H1 (cell line): ENCODE results near the gene RCOR2. TPM values are rescaled to one million over a fixed set of nuclear protein-coding genes. Genes with fewer than 3 reads are reported as not detected.

Experiments used
- CTCF ChIA-PET: fragments of 300-600 bp; sonication (Branson Sonifier 250); formaldehyde crosslinking; loops from one replicate; lab custom pipeline; 2021; ENCODE audit not compliant: partially characterized antibody; lab: Charles Lee
- POLR2A ChIA-PET: fragments of 300-600 bp; sonication (Branson Sonifier 250); formaldehyde crosslinking; loops from one replicate; lab custom pipeline; 2021; ENCODE audit warnings: inconsistent platforms; ENCODE audit not compliant: partially characterized antibody; lab: Charles Lee
- DNase-seq, 2 experiments: peaks; one replicate each; pipeline versions ENCODE4 v3.0.0 to v3.0.0-alpha.2; 2010 to 2022; ENCODE audit warnings: low spot score in 2 of 2, low read depth in 1 of 2, mixed read lengths in 1 of 2
- FAIRE-seq: peaks from 2 replicates; lab custom pipeline; 2011; peaks lifted over from hg19 to GRCh38; lab: Jason Lieb, UNC
- H2AFZ ChIP-seq: 2 replicates; pipeline ENCODE4 v1.8.1; 2012; ENCODE audit warnings: low read length, inconsistent platforms
- H2AK5ac ChIP-seq: 2 replicates; pipeline ENCODE4 v1.6.1; 2013; ENCODE audit warnings: low read depth, low read length
- H2BK120ac ChIP-seq: replicated peaks from 2 replicates; pipeline ENCODE3; 2013; ENCODE audit warnings: low read depth, low read length, inconsistent platforms
- H2BK12ac ChIP-seq: 2 replicates; pipeline ENCODE4 v1.6.1; 2013; ENCODE audit warnings: low read depth, low read length
- H2BK15ac ChIP-seq: 2 replicates; pipeline ENCODE4 v1.6.1; 2013; ENCODE audit warnings: low read length
- H2BK20ac ChIP-seq: 2 replicates; pipeline ENCODE4 v1.6.1; 2013; ENCODE audit warnings: low read length
- H2BK5ac ChIP-seq: 2 replicates; pipeline ENCODE4 v1.6.1; 2013; ENCODE audit warnings: low read depth, low read length
- H3K14ac ChIP-seq: 2 replicates; pipeline ENCODE4 v1.6.1; 2013; ENCODE audit warnings: inconsistent platforms; ENCODE audit not compliant: insufficient read length
- H3K18ac ChIP-seq: 2 replicates; pipeline ENCODE4 v1.6.1; 2013; ENCODE audit warnings: low read length; ENCODE audit errors: extremely low read depth
- H3K23ac ChIP-seq: 2 replicates; pipeline ENCODE4 v1.6.1; 2013; ENCODE audit warnings: inconsistent platforms; ENCODE audit not compliant: insufficient read length
- H3K23me2 ChIP-seq: 2 replicates; pipeline ENCODE4 v1.6.1; 2013; ENCODE audit warnings: low read depth, low read length
- H3K27ac ChIP-seq: 2 replicates; pipeline ENCODE4 v1.6.1; 2011; ENCODE audit warnings: low read depth, low read length, inconsistent platforms
- H3K27me3 ChIP-seq, 4 experiments: replicated peaks in 1 of 4; 1 replicate in 1 of 4; 2 replicates in 3 of 4; pipeline versions ENCODE4 v1.6.1 to v1.8.1; 2011 to 2013; ENCODE audit warnings: low read length in 3 of 4, mild to moderate bottlenecking in 3 of 4, inconsistent platforms in 2 of 4, mixed read lengths in 2 of 4, moderate library complexity in 1 of 4; ENCODE audit not compliant: control insufficient read depth in 3 of 4, insufficient read depth in 3 of 4; ENCODE audit errors: extremely low read depth in 1 of 4
- H3K36me3 ChIP-seq, 4 experiments: 2 replicates each; pipeline versions ENCODE4 v1.6.1 to v1.8.1; 2011 to 2013; ENCODE audit warnings: mild to moderate bottlenecking in 4 of 4, low read length in 3 of 4, moderate library complexity in 2 of 4, control low read depth in 1 of 4, inconsistent platforms in 1 of 4; ENCODE audit not compliant: insufficient read depth in 4 of 4, control insufficient read depth in 2 of 4
- H3K4ac ChIP-seq: replicated peaks from 2 replicates; pipeline ENCODE3; 2013; ENCODE audit warnings: low read length, low read depth, mixed read lengths, inconsistent platforms; ENCODE audit not compliant: insufficient read length
- H3K4me1 ChIP-seq, 4 experiments: replicated peaks in 1 of 4; 1 replicate in 1 of 4; 2 replicates in 3 of 4; pipeline versions ENCODE4 v1.6.1 to v1.8.1; 2011 to 2013; ENCODE audit warnings: low read length in 3 of 4, inconsistent platforms in 2 of 4, mixed read lengths in 1 of 4; ENCODE audit not compliant: insufficient read depth in 4 of 4, control insufficient read depth in 3 of 4
- H3K4me2 ChIP-seq, 2 experiments: 2 replicates each; pipeline versions ENCODE4 v1.6.1 to v1.8.1; 2011 to 2013; ENCODE audit warnings: low read depth in 2 of 2, low read length in 2 of 2, control low read depth in 1 of 2, inconsistent platforms in 1 of 2, mild to moderate bottlenecking in 1 of 2; ENCODE audit not compliant: insufficient read depth in 1 of 2
- H3K4me3 ChIP-seq, 4 experiments: fragments of 200-600, 300-600 bp in 1 of 4; sonication (generic), shearing (Covaris generic), sonication (Bioruptor Twin) in 1 of 4; 2 replicates each; pipeline versions ENCODE4 v1.5.1 to v1.8.1; 2011 to 2016; ENCODE audit warnings: low read length in 4 of 4, low read depth in 3 of 4, control low read depth in 2 of 4, inconsistent platforms in 2 of 4, mild to moderate bottlenecking in 2 of 4, mixed read lengths in 1 of 4, moderate library complexity in 1 of 4; ENCODE audit not compliant: insufficient read depth in 2 of 4; ENCODE audit errors: extremely low read depth in 1 of 4
- H3K56ac ChIP-seq: replicated peaks from 2 replicates; pipeline ENCODE3; 2013; ENCODE audit warnings: low read depth, mild to moderate bottlenecking, mixed read lengths, low read length, inconsistent platforms; ENCODE audit not compliant: insufficient read length
- H3K79me1 ChIP-seq: 2 replicates; pipeline ENCODE4 v1.6.1; 2013; ENCODE audit warnings: low read depth, low read length, control low read depth
- H3K79me2 ChIP-seq, 2 experiments: 2 replicates each; pipeline versions ENCODE4 v1.6.1 to v1.8.1; 2012 to 2013; ENCODE audit warnings: low read length in 2 of 2, mild to moderate bottlenecking in 2 of 2, inconsistent platforms in 1 of 2; ENCODE audit not compliant: insufficient read depth in 2 of 2, control insufficient read depth in 1 of 2
- H3K9ac ChIP-seq, 4 experiments: replicated peaks in 1 of 4; 1 replicate in 1 of 4; 2 replicates in 3 of 4; pipeline versions ENCODE4 v1.6.1 to v1.8.1; 2011 to 2013; ENCODE audit warnings: low read depth in 3 of 4, low read length in 3 of 4, control low read depth in 2 of 4, mild to moderate bottlenecking in 2 of 4, moderate library complexity in 2 of 4, inconsistent platforms in 1 of 4; ENCODE audit errors: extremely low read depth in 1 of 4
- H3K9me3 ChIP-seq, 2 experiments: 2 replicates each; pipeline versions ENCODE4 v1.6.1 to v1.8.1; 2012 to 2013; ENCODE audit warnings: mild to moderate bottlenecking in 2 of 2, moderate library complexity in 2 of 2, control low read depth in 1 of 2, inconsistent platforms in 1 of 2, low read depth in 1 of 2, low read length in 1 of 2, mixed read lengths in 1 of 2; ENCODE audit not compliant: insufficient read depth in 2 of 2
- H4K20me1 ChIP-seq, 2 experiments: replicated peaks in 1 of 2; 2 replicates each; pipeline versions ENCODE3 to v1.8.1; 2011 to 2013; ENCODE audit warnings: inconsistent platforms in 2 of 2, low read length in 2 of 2, mild to moderate bottlenecking in 1 of 2; ENCODE audit not compliant: insufficient read depth in 2 of 2, control insufficient read depth in 1 of 2
- H4K5ac ChIP-seq: 2 replicates; pipeline ENCODE4 v1.6.1; 2013; ENCODE audit warnings: low read length, low read depth, mixed read lengths, inconsistent platforms; ENCODE audit not compliant: insufficient read length
- H4K8ac ChIP-seq: 2 replicates; pipeline ENCODE4 v1.8.0; 2013; ENCODE audit warnings: mild to moderate bottlenecking, moderate library complexity, low read length, inconsistent platforms; ENCODE audit not compliant: insufficient read depth; ENCODE audit errors: extremely low read depth
- H4K91ac ChIP-seq: replicated peaks from 2 replicates; pipeline ENCODE3; 2013; ENCODE audit warnings: low read length, mixed read lengths, inconsistent platforms; ENCODE audit not compliant: insufficient read length
- MAFK ChIP-seq: IDR thresholded peaks from 2 replicates; pipeline ENCODE4 v1.6.1; 2012; ENCODE audit warnings: low read depth, mild to moderate bottlenecking, improper control_type of control experiment, low read length
- RAD21 ChIP-seq, 2 experiments: IDR thresholded peaks in 1 of 2; conservative IDR thresholded peaks in 1 of 2; 2 replicates each; pipeline ENCODE4 v1.6.1; 2011; ENCODE audit warnings: low read depth in 2 of 2, low read length in 2 of 2, improper control_type of control experiment in 1 of 2, inconsistent platforms in 1 of 2, mild to moderate bottlenecking in 1 of 2, moderate library complexity in 1 of 2
- SP4 ChIP-seq: IDR thresholded peaks from 2 replicates; pipeline ENCODE4 v1.6.1; 2012; ENCODE audit warnings: low read length, inconsistent platforms
- WGBS, 2 experiments: shearing (Covaris generic) in 1 of 2; methylation state at CpG; one replicate each; pipeline versions ENCODE4 v1.1.6 to v1.1.7; 2013 to 2015; ENCODE audit warnings: low lambda C conversion rate in 2 of 2, mixed read lengths in 2 of 2, inconsistent platforms in 1 of 2, low coverage in 1 of 2, missing lambda C conversion rate in 1 of 2; ENCODE audit not compliant: insufficient replicate concordance in 2 of 2, insufficient coverage in 1 of 2, insufficient read length in 1 of 2; ENCODE audit errors: extremely low coverage in 1 of 2, missing lambda C conversion rate in 1 of 2; 5-methylcytosine and 5-hydroxymethylcytosine counted together
- polyA plus RNA-seq, 7 experiments: library from polyadenylated mRNA; depleted of rRNA in 3 of 7; stranded (reverse) in 5 of 7; unstranded in 2 of 7; fragments of >200 nt in 5 of 7; fragments of 200-250 nt in 2 of 7; gene quantifications; 1 replicate in 5 of 7; 2 replicates in 1 of 7; 4 replicates in 1 of 7; pipeline versions ENCODE4 v1.2.1 to v1.2.3, GENCODE V29; 2011 to 2013; ENCODE audit warnings: missing spikeins in 2 of 7, mixed read lengths in 2 of 7
- total RNA-seq: library from RNA; stranded (reverse); fragmentation: NEBNext Ultra II Directional; extraction: Animal tissue kit (Norgen Biotek cat#: 25700); gene quantifications from 2 replicates; pipeline ENCODE4 v1.2.1, GENCODE V29; 2021

The RCOR2 gene
- total and polyA plus RNA-seq, 2 of the 8 experiments (the other 6 are each of a cell fraction or from before 2014, with no cell fraction given), result 54.6 to 78.0 TPM

DNA sequence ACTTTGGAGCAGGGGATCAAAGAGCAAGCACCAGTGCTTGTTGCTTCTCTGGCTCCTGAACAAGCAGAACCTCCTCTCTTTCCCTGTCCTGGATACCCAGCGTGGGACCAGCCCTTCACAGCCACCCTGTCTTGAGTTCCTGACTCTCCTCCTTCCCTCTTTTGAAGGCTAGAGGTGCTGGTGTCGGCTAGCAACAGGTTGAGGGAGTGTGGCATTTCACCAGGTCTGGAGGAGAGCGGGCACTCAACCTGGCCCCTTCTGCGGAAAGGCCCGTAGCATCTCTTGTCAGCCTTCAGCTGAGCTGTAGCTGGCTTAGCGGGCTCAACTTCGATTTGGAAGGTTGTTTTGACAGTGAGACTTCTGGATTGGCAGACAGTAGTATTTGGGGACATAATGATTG lies 26.6 kb downstream of the RCOR2 start:
- H3K79me2 ChIP-seq, result peaks cover 4 to 73% of the 10 kb centered on the region in 2 experiments; a peak in 3 of 4 replicates
- H3K4ac ChIP-seq, result no peak overlapping the region
- H2BK5ac ChIP-seq, result peak overlapping the region; percentile 20; the same call in 1 of the 2 replicates
- H3K27ac ChIP-seq, result no peak overlapping the region
- no peak overlapping the region for H3K56ac ChIP-seq
- H3K14ac ChIP-seq, result no peak overlapping the region
- H3K23me2 ChIP-seq, result no peaks in the 10 kb centered on the region
- no peak overlapping the region for H3K18ac ChIP-seq
- no peak overlapping the region for H4K91ac ChIP-seq
- ChIA-PET POLR2A (interaction anchor here (0.7 to 2.1 kb wide), 3 partner anchors 27 to 915 kb away, joined by 3 to 6 read pairs (median 4); partner anchors contain the start of gene RCOR2), CTCF (interaction anchor here (1.4 to 6.4 kb wide), 3 partner anchors 11 to 54 kb away, joined by 5 to 45 read pairs (median 39); partner anchors contain the start of gene MARK2)
- H3K9ac ChIP-seq, result no peak overlapping the region
- no peaks in the 10 kb centered on the region for H3K27me3 ChIP-seq
- peaks cover 0 to 7% (median 5%) of the 10 kb centered on the region in 4 experiments; a peak in 3 of 8 replicates for H3K36me3 ChIP-seq
- no peak overlapping the region for H4K8ac ChIP-seq
- no peak overlapping the region for H2BK20ac ChIP-seq
- TF ChIP-seq RAD21 (IDR thresholded peaks at IDR 0.05 in 1 of 2, conservative IDR thresholded peaks at IDR 0.05 in 1 of 2; ENCODE audit: low read depth in 2 of 2, low read length in 2 of 2), result no peak
- no peak for TF ChIP-seq MAFK
- TF ChIP-seq SP4, result no peak
- peaks cover 9 to 25% (median 12%) of the 10 kb centered on the region in 4 experiments for H3K4me1 ChIP-seq
- H4K5ac ChIP-seq, result no peak overlapping the region
- DNase-seq (no peak), FAIRE-seq (no peak)
- peaks cover 17% of the 10 kb centered on the region for H3K79me1 ChIP-seq
- no peak overlapping the region for H2BK15ac ChIP-seq
- no peak overlapping the region for H2AFZ ChIP-seq
- 0 out of 2 replicates have a peak overlapping the region, but pooled peaks have one; percentile 35 for H2BK12ac ChIP-seq
- H3K9me3 ChIP-seq, result no peaks in the 10 kb centered on the region
- no peak overlapping the region for H3K4me3 ChIP-seq
- H2AK5ac ChIP-seq, result no peak overlapping the region
- no peak overlapping the region for H3K4me2 ChIP-seq
- H3K23ac ChIP-seq, result no peak overlapping the region
- peaks cover 12 to 17% of the 10 kb centered on the region in 2 experiments for H4K20me1 ChIP-seq
- 90% methylated on average over 7 of the region's 7 CpGs; no CpG with 5 or more reads in 1 of the 2 experiments for WGBS, 2 experiments
- no peak overlapping the region for H2BK120ac ChIP-seq
